Activated naive CD4-positive, alpha-beta T cell treated with anti-CD3 and anti-CD28 coated beads, Interleukin-2, amount 50 U/mL, for 72 hours (primary cell): Measurements from ENCODE around the gene CELF5. TPM values are rescaled to one million over a fixed set of nuclear protein-coding genes. Genes with fewer than 3 reads are reported as not detected.

Experiments used
- ATAC-seq, 2 donors: fragments of 150-1000 bp; cut with Tn5 transposase; 2 replicates each; pipeline ENCODE4 v1.10.0; 2021; ENCODE audit warnings: mild to moderate bottlenecking in 2 of 2, moderate library complexity in 2 of 2
- DNase-seq, 2 donors: peaks; one replicate each; pipeline ENCODE4 v3.0.0; 2021 to 2022; ENCODE audit warnings: low spot score in 2 of 2
- H3K27ac Mint-ChIP-seq, 2 donors: one replicate each; pipeline ENCODE4 v1.8.0; 2022; ENCODE audit warnings: mild to moderate bottlenecking in 2 of 2, mixed read lengths in 2 of 2
- H3K36me3 Mint-ChIP-seq, 2 donors: one replicate each; pipeline ENCODE4 v1.8.0; 2022; ENCODE audit warnings: mixed read lengths in 2 of 2
- H3K9me3 Mint-ChIP-seq, 2 donors: one replicate each; pipeline ENCODE4 v1.8.0; 2022; ENCODE audit warnings: mixed read lengths in 2 of 2
- total RNA-seq, 2 donors: library from RNA; stranded (reverse); gene quantifications; one replicate each; pipeline ENCODE4 v1.2.3, GENCODE V29; 2022

The CELF5 gene
- total RNA-seq, 2 donors from 2014 or later, result 0.66 TPM; not detected in 1

- H3K9me3 Mint-ChIP-seq, result peaks cover 0 to 3% of the 10 kb centered on the region in 2 donors
- no peak for ATAC-seq
- no peak for DNase-seq
- no peaks in the 10 kb centered on the region for H3K36me3 Mint-ChIP-seq
- no peak overlapping the region for H3K27ac Mint-ChIP-seq
These were observed 85.8 kb downstream of the CELF5 start for GRCh38 chr19:3310280-3310679.

GRCh38 chr19:3310711-3311110 lies 86.2 kb downstream of the CELF5 start:
- Mint-ChIP-seq H3K9me3 (peaks cover 0 to 3% of the 10 kb centered on the region in 2 donors), H3K27ac (no peak overlapping the region), H3K36me3 (no peaks in the 10 kb centered on the region)
- ATAC-seq (no peak), DNase-seq (no peak)

GRCh38 chr19:3313199-3313575 lies 88.7 kb downstream of the CELF5 start:
- peaks cover 0 to under 1% of the 10 kb centered on the region in 2 donors for H3K9me3 Mint-ChIP-seq
- no peak overlapping the region for H3K27ac Mint-ChIP-seq
- ATAC-seq, result no peak
- no peaks in the 10 kb centered on the region for H3K36me3 Mint-ChIP-seq
- DNase-seq, result no peak

- H3K9me3 Mint-ChIP-seq, result no peaks in the 10 kb centered on the region
- ATAC-seq (no peak), DNase-seq (no peak)
- H3K27ac Mint-ChIP-seq, result no peak overlapping the region
- H3K36me3 Mint-ChIP-seq, result no peaks in the 10 kb centered on the region
These were observed 90.7 kb downstream of the CELF5 start for GRCh38 chr19:3314962-3315675.

GRCh38 chr19:3315676-3315973 lies 91.2 kb downstream of the CELF5 start:
- Mint-ChIP-seq H3K36me3 (no peaks in the 10 kb centered on the region), H3K27ac (no peak overlapping the region), H3K9me3 (no peaks in the 10 kb centered on the region)
- no peak for ATAC-seq
- no peak for DNase-seq

- no peaks in the 10 kb centered on the region for H3K36me3 Mint-ChIP-seq
- no peak for DNase-seq
These were observed 91.7 kb downstream of the CELF5 start for GRCh38 chr19:3316132-3316648.

GRCh38 chr19:3316659-3317207 lies 92.3 kb downstream of the CELF5 start:
- Mint-ChIP-seq H3K27ac (no peak overlapping the region), H3K9me3 (no peaks in the 10 kb centered on the region)

More at GRCh38 chr19:3316132-3316648, 91.7 kb downstream of the CELF5 start:
- H3K9me3 Mint-ChIP-seq, result no peaks in the 10 kb centered on the region
- no peak for ATAC-seq
- H3K27ac Mint-ChIP-seq, result no peak overlapping the region

GRCh38 chr19:3319643-3320353 lies 95.3 kb downstream of the CELF5 start:
- DNase-seq, result no peak
- Mint-ChIP-seq H3K27ac (no peak overlapping the region), H3K36me3 (no peaks in the 10 kb centered on the region)

More at GRCh38 chr19:3316659-3317207, 92.3 kb downstream of the CELF5 start:
- H3K36me3 Mint-ChIP-seq, result no peaks in the 10 kb centered on the region
- no peak for DNase-seq
- ATAC-seq, result no peak

GRCh38 chr19:3320354-3320670 lies 95.9 kb downstream of the CELF5 start:
- DNase-seq (no peak), ATAC-seq (no peak)
- Mint-ChIP-seq H3K36me3 (no peaks in the 10 kb centered on the region), H3K27ac (no peak overlapping the region), H3K9me3 (no peaks in the 10 kb centered on the region)

More at GRCh38 chr19:3319643-3320353, 95.3 kb downstream of the CELF5 start:
- no peak for ATAC-seq
- no peaks in the 10 kb centered on the region for H3K9me3 Mint-ChIP-seq

- DNase-seq, result no peak
- Mint-ChIP-seq H3K36me3 (no peaks in the 10 kb centered on the region), H3K27ac (no peak overlapping the region), H3K9me3 (no peaks in the 10 kb centered on the region)
- ATAC-seq, result no peak
These were observed 96.4 kb downstream of the CELF5 start for GRCh38 chr19:3320853-3321252.

- no peak for ATAC-seq
- H3K9me3 Mint-ChIP-seq, result no peaks in the 10 kb centered on the region
These were observed 97.2 kb downstream of the CELF5 start for GRCh38 chr19:3321696-3322095.

GRCh38 chr19:3322199-3322978 lies 97.9 kb downstream of the CELF5 start:
- ATAC-seq (no peak), DNase-seq (no peak)
- Mint-ChIP-seq H3K9me3 (no peaks in the 10 kb centered on the region), H3K27ac (peak overlapping the region in 1 of 2 donors; percentile 8), H3K36me3 (no peaks in the 10 kb centered on the region)

More at GRCh38 chr19:3321696-3322095, 97.2 kb downstream of the CELF5 start:
- Mint-ChIP-seq H3K36me3 (no peaks in the 10 kb centered on the region), H3K27ac (no peak overlapping the region)
- DNase-seq, result no peak

- no peak for DNase-seq
- no peaks in the 10 kb centered on the region for H3K9me3 Mint-ChIP-seq
- no peak for ATAC-seq
- H3K36me3 Mint-ChIP-seq, result no peaks in the 10 kb centered on the region
- peak overlapping the region in 1 of 2 donors; percentile 8 for H3K27ac Mint-ChIP-seq
These were observed 98.6 kb downstream of the CELF5 start for GRCh38 chr19:3323026-3323425.

GRCh38 chr19:3323658-3324057 lies 99.2 kb downstream of the CELF5 start:
- Mint-ChIP-seq H3K9me3 (no peaks in the 10 kb centered on the region), H3K36me3 (no peaks in the 10 kb centered on the region), H3K27ac (no peak overlapping the region)
- DNase-seq (no peak), ATAC-seq (no peak)

- DNase-seq, result peak; percentile 76 to 91
- Mint-ChIP-seq H3K9me3 (no peaks in the 10 kb centered on the region), H3K36me3 (no peaks in the 10 kb centered on the region), H3K27ac (no peak overlapping the region)
- ATAC-seq, result peak; percentile 85 to 94
These were observed 100.0 kb downstream of the CELF5 start for GRCh38 chr19:3324405-3324856.

- DNase-seq (no peak), ATAC-seq (no peak)
- no peak overlapping the region for H3K27ac Mint-ChIP-seq
- no peaks in the 10 kb centered on the region for H3K36me3 Mint-ChIP-seq
- no peaks in the 10 kb centered on the region for H3K9me3 Mint-ChIP-seq
These were observed 101.0 kb downstream of the CELF5 start for GRCh38 chr19:3325451-3325850.

GRCh38 chr19:3328743-3329142 lies 104.3 kb downstream of the CELF5 start:
- no peaks in the 10 kb centered on the region for H3K36me3 Mint-ChIP-seq
- DNase-seq (no peak), ATAC-seq (no peak)
- H3K27ac Mint-ChIP-seq, result no peak overlapping the region
- H3K9me3 Mint-ChIP-seq, result no peaks in the 10 kb centered on the region
